Measurements from ENCODE around the gene CASK.

GRCh38 chrX:41822892-41823291 is 100.5 kb downstream of the CASK start:
- TF ChIP-seq POLR2A (IDR thresholded peaks at IDR 0.05) (no peak), POLR2AphosphoS5 (IDR thresholded peaks at IDR 0.05; ENCODE audit: insufficient read depth in 1 of 2, low read depth in 1 of 2) (no peak)
